ENCODE data around the gene CTNND2.

DNA sequence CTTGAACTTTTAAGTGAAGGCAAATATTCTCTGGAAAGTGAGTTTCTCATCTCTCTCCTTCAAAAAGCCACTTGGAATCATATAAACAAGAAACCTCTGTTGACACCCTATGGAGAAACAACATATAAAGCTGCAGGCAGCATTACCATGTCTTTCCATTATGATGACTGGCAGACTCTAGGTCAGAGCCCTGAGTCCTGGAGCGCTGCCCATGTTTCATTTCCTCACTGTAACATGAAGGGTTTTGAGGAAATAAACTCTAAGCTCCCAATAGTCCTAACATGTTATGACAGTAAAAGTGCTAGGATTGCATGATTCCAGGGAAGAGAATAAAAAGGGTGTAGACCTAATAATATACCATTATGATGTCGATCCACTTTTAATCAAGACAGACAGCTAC is 220.6 kb downstream of the CTNND2 start:
- TF ChIP-seq, protein P1, sequence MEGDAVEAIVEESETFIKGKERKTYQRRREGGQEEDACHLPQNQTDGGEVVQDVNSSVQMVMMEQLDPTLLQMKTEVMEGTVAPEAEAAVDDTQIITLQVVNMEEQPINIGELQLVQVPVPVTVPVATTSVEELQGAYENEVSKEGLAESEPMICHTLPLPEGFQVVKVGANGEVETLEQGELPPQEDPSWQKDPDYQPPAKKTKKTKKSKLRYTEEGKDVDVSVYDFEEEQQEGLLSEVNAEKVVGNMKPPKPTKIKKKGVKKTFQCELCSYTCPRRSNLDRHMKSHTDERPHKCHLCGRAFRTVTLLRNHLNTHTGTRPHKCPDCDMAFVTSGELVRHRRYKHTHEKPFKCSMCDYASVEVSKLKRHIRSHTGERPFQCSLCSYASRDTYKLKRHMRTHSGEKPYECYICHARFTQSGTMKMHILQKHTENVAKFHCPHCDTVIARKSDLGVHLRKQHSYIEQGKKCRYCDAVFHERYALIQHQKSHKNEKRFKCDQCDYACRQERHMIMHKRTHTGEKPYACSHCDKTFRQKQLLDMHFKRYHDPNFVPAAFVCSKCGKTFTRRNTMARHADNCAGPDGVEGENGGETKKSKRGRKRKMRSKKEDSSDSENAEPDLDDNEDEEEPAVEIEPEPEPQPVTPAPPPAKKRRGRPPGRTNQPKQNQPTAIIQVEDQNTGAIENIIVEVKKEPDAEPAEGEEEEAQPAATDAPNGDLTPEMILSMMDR (IDR thresholded peaks at IDR 0.05 in 8 of 11, conservative IDR thresholded peaks at IDR 0.05 in 3 of 11), result no peak
- no peak for TF ChIP-seq POLR2A (IDR thresholded peaks at IDR 0.05)
- TF ChIP-seq POLR2AphosphoS5 (IDR thresholded peaks at IDR 0.05), result peak in 1 of 3 donors; percentile 9
